GM19468 (cell line): ENCODE results near the gene GRIK4.
"Not testable (repeated sequence)": the region's sequence is repeated elsewhere in the genome, so short reads cannot be mapped to it uniquely, and the experiment has no call there.

Experiments used
- ATAC-seq: cut with Tn5 transposase; IDR thresholded peaks from one replicate; pipeline ENCODE4 v1.9.1; 2021; ENCODE audit warnings: mild to moderate bottlenecking, moderate library complexity, moderate number of reproducible peaks; ENCODE audit not compliant: unreplicated experiment; ENCODE audit errors: extremely low read depth

The GRIK4 gene

DNA sequence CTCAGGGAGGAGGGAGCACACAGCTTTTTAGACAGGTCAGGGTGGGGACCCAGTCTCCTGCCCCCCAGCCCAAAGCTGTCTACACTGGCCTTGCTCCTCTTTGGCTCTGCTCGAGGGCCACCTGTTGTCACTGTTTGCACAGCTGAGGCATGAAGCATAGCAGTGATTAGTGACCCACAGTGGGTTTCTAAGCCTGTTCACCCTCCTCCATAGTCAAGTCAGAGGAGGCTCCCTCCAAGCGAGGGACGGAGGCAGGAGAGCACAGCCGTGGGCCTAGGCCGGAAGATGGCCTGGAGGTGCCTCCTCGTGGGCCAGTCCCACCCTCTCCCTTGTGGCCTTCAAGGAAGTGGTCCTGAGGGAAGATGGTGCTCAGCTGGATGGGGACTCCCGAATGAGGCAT is 241.1 kb downstream of the GRIK4 start:
- no peak for ATAC-seq

DNA sequence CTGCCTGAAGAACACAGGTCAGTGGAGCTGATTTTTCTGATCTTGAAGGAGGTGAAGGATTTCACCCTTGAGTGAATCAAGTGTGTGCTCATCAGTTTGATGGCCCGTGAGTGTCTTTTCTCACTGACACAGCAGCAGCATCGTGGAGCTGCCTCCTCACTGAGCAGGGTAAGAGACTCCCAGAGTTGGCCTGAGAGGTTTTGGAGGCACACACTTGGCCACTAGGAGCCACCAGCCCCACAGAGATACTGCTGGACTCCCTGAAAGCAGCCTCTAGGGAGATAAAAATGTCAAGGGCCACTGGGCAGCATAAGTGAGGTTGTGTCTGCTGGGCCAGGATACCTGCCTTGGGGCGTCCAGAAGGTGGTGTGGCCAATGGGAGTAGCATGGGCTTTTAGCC is 245.4 kb downstream of the GRIK4 start:
- no peak for ATAC-seq

DNA sequence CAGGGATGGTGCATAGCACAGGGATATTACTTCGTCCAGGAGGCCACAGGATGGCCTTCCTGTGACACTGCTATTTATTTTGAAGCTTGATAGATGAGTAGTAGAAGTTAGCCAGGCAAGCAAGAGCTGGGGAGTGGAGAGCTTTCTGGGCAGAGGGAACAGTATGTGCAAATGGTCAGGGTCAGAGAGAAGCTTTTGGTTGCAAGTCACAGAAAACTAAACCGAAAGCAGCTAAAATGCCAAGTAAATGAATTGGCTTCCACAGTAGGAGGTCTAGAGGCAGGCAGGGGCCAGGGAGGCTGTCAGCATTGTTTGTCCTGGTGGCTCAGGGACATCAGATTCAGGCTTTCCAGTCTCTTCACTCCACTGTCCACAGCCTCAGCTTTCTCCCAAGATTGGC is 247.5 kb downstream of the GRIK4 start:
- ATAC-seq = no peak

DNA sequence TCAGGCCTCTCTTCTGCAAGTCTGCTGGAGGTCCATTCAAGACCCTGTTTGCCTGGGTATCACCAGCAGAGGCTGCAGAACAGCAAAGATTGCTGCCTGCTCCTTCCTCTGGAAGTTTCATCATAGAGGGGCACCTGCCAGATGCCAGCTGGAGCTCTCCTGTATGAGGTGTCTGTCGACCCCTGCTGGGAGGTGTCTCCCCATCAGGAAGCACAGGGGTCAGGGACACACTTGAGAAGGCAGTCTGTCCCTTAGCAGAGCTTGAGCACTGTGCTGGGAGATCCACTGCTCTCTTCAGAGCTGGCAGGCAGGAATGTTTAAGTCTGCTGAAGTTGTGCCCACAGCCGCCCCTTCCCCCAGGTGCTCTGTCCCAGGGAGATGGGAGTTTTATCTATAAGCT is 254.2 kb downstream of the GRIK4 start:
- not testable (repeated sequence) for ATAC-seq

DNA sequence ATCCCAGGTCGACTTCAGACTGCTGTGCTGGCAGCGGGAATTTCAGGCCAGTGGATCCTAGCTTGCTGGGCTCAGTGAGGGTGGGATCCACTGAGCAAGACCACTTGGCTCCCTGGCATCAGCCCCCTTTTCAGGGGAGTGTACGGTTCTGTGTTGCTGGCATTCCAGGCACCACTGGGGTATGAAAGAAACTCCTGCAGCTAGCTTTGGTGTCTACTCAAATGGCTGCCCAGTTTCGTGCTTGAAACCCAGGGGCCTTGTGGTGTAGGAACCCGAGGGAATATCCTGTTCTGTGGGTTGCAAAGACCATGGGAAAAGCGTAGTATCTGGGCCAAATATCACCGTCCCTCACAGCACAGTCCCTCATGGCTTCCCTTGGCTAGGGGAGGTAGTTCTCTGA is 254.8 kb downstream of the GRIK4 start:
- ATAC-seq = no peak

GRCh38 chr11:120768949-120769348 is 257.4 kb downstream of the GRIK4 start:
- ATAC-seq = no peak

DNA sequence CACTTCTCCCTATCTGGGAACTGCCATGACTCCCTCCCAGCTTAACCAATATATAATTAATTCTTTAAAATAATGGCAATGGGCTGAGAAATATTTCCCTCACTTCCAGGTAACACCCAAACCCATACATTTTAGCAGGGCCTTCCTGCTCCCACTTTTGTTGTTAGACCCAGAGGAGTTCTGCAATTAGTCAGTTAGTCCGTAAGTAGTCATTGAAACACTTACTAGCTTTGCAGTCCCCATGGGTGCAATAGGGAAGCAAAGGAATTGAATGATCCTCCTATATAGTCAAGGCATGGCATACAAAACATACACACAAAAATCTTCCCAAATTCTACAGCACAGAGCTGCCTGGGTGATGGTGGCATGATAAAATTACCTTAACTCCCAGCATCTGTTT is 258.4 kb downstream of the GRIK4 start:
- no peak for ATAC-seq

GRCh38 chr11:120771551-120772060 is 260.1 kb downstream of the GRIK4 start:
- no peak for ATAC-seq

- ATAC-seq = peak; percentile 84
These were observed 262.0 kb downstream of the GRIK4 start for GRCh38 chr11:120773501-120774031.

DNA sequence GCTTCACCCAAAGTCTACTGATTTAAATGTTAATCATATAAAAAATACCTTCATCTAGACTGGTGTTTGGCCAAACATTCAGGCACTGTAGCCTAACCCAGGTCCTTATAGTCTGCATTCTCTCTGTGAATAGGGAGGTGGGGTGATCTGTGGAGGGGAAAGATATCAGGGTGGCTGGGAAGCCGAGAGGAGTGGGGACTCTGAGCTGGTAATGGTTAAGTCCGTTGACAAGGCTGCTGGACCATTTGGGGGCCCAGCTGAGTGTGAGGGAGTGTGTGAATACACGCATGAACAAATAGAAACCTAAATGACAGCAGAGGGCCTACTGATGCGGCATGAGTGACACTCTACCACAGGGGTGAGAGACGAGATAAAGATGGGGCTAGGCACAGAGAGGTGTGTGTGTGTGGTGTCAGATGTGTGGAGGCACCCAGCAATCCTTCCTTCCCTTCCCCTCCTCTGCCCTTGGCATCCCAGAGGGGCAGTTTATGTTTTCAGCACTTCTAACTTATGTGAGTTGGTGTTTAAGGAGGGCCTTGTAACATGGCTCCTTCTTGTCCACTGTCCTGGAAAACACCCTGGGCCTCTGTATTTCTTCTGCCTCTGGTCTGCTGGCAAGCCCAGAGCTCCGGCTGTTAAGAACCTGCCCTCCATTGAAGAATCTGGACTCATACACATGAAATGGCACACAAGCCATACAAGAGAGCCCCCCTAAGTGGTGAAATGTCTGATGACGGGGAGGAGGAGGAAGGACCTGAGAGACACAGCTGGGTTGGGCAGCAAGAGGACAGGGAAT is 263.2 kb downstream of the GRIK4 start:
- no peak for ATAC-seq

- ATAC-seq = no peak
These were observed 264.7 kb downstream of the GRIK4 start for GRCh38 chr11:120775986-120776951.

DNA sequence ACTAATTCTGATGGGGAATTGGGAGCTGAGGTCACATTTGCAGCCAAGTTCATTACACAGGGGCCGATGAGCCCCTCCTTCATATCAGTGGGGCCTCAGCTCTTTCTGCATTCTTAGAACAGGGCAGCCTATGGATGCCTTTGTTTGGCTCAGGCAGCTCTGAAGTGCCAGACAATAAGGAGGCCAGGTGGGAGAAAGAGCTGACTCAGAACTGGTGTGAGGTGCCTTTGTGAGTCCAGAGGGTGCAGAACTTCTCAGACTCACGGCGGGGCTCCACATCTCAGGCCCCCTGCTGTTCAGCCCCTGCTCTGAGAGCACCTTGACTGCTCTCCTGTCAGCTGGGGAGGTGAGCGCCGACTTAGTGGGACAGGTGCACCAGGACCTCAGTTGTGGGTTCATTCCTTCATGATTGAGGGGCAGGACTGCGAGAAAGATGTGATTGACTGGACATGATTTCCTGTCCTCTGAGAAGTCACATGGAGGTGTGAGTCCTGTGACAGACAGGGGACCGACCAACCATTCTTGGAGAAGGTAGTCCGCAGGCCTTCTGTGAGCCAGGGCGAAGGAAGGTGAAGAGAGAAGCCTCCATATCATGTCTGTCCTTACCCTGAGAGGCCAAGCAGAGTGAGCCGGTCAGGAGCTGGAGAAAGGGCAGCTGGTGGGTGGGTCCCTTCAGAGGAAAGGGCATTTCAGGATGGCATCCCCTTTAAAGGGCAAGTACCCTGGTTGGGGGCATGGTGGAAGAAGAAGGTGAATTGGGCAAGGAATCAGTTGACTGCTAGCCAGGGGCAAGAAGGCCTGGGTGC is 267.3 kb downstream of the GRIK4 start:
- no peak for ATAC-seq

- no peak for ATAC-seq
These were observed 268.7 kb downstream of the GRIK4 start for GRCh38 chr11:120780239-120780638.

DNA sequence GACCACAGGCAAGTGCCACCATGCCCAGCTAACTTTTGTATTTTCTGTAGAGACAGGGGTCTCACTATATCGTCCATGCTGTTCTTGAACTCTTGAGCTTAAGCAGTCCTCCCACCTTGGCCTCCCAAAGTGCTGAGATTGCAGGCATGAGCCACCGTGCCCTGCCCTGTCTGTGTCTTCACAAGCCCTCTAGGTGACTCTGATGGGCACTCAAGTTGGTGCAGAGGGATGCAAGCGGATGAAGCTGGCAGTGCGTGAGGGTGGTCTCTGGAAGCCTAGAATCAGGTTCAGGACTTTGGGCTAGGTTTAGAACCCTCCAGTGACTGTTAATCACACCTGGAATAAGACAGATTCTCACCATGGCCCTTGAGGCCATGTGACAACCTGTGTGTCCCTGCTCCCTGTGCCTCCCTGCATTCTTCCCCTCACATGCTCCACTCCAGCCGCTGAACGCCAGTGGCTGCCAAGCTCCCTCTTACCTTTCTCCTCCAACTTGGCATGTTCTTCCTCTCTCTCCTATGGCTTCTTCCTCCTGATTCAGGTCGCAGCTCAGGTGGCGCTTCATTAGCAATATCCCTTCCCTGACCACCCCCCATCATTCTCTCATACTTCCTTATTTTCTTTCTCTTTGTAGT is 270.1 kb downstream of the GRIK4 start:
- ATAC-seq = no peak

DNA sequence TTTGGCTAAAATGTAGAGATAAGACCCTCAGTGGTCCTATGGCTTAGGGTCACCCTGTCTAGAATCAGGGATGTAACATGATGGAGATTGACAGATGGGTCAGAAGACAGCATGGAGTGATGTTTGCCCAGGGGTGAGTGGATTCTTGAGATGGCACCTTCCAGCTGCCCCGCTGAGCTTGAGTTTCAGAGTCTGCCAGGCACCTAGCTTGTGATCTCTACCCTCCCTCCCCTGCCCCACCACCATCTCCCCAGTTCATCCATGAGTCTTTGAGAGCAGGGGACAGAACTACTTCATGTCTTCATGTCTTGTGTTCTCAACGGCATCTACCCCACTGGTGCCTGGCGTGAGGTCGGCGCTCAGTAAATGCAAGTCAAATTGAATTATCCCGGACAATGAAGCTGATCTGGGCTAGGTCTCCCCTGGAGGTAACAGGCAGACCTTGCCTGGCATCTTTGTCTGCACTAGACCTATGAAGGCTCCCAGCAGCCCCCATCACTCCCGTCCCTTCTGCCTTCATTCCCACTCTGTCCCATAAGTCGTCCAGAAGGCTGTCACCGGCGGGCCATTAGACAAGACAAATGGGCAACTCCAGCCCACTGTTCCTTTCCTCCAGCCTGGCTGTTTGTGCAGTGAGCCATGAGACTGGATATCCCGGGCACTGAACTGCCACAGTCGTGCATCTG is 273.2 kb downstream of the GRIK4 start:
- ATAC-seq = no peak

DNA sequence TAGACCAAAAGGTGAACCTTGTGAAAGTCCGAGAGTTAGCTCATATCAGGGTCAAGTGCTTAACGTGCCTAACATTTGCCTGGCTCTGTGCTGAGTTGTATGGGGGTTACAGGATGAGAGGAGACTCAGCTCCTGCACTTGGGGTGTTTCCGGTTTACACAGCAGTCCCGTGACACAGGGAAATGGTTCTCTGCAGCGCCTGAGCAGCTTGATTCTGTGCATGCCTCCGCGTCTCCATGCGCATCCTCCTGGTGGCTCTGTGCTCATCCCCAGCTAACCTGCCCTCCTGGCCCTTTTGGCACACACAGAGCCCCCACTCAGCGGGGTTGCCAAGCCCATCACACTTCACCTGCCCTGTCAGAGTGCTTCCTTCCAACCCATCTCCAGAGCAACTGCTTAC is 274.0 kb downstream of the GRIK4 start:
- no peak for ATAC-seq

- ATAC-seq = no peak
These were observed 274.7 kb downstream of the GRIK4 start for GRCh38 chr11:120786206-120786735.

- ATAC-seq = not testable (repeated sequence)
These were observed 275.7 kb downstream of the GRIK4 start for GRCh38 chr11:120787224-120787623.

DNA sequence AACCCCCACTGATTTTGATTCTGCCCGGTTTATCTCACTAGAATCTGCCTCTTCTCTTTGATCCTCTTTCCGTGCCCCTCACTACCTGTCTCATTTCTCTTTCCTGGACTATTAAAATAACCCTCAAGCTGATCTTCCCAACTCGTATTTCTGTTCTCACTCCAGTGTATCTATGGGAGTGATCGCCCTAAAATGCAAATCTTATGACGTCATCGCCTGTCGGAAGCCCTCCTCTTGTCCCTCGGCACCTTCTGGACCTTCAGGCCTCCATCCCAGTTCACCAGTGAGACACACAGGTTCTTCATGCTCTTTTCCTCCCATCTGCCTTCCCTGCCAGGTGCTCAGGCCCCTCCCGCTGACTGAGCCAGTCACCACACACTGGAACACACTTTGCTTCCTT is 277.8 kb downstream of the GRIK4 start:
- ATAC-seq = no peak
